Ishikawa (cell line): ENCODE results near the gene GNB1L.

ENCODE experiments used
- CREB1 ChIP-seq: IDR thresholded peaks from 2 replicates; pipeline ENCODE4 v1.6.1; 2012; ENCODE audit warnings: low read depth
- EP300 ChIP-seq: IDR thresholded peaks from 2 replicates; pipeline ENCODE4 v1.6.1; 2012; ENCODE audit warnings: borderline replicate concordance
- RAD21 ChIP-seq: IDR thresholded peaks from 2 replicates; pipeline ENCODE4 v1.6.1; 2012; ENCODE audit warnings: low read depth
- TAF1 ChIP-seq: IDR thresholded peaks from 2 replicates; pipeline ENCODE4 v1.6.1; 2012; ENCODE audit warnings: low read depth, mild to moderate bottlenecking
- TF ChIP-seq, protein P1 (sequence below): IDR thresholded peaks from 2 replicates; pipeline ENCODE4 v1.6.1; 2012
- TF ChIP-seq, protein P2 (sequence below): IDR thresholded peaks from 2 replicates; pipeline ENCODE4 v1.6.1; 2012

DNA sequence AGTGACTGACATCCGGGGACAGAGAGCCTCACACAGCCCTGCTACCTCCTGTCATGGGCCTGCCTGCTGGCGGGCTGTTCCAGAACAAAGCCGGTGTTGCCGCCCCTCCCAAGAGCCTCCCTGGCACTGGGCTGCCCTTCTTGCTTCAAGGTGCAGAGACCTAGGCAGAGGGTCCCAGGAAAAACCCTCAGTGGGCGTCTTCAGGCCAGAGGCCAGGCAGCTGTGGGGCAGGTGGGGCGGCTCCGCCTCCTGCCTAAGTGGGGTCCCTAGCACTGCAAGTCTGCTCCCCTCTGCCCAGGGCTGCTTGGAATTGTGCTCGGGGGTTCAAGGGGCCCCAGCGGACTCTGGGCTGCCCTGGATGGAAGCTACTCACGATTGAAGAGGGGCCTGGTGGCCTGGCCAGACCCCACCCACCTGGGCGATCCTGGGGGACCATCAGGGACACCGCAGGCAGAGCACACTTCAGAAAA is 20.4 kb upstream of the GNB1L start:
- TF ChIP-seq EP300 (no peak), TAF1 (no peak), CREB1 (no peak), RAD21 (no peak)
- TF ChIP-seq, protein P1, sequence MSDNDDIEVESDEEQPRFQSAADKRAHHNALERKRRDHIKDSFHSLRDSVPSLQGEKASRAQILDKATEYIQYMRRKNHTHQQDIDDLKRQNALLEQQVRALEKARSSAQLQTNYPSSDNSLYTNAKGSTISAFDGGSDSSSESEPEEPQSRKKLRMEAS = no peak
- TF ChIP-seq, protein P2, sequence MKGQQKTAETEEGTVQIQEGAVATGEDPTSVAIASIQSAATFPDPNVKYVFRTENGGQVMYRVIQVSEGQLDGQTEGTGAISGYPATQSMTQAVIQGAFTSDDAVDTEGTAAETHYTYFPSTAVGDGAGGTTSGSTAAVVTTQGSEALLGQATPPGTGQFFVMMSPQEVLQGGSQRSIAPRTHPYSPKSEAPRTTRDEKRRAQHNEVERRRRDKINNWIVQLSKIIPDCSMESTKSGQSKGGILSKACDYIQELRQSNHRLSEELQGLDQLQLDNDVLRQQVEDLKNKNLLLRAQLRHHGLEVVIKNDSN = no peak
